ENCODE results near the gene PCCA. TPM values are rescaled to one million over a fixed set of nuclear protein-coding genes. Genes with fewer than 3 reads are reported as not detected.
"Not testable (repeated sequence)": the region's sequence is repeated elsewhere in the genome, so short reads cannot be mapped to it uniquely, and the experiment has no call there.

PCCA gene
- total RNA-seq, 1 experiment from 2014 or later, result 39.9 TPM

- Mint-ChIP-seq H3K4me3 (ENCODE audit: unreplicated experiment) (no peak overlapping the region), H3K27ac (ENCODE audit: unreplicated experiment) (no peak overlapping the region), H3K4me1 (ENCODE audit: low read depth, unreplicated experiment) (no peaks in the 10 kb centered on the region), H3K27me3 (ENCODE audit: insufficient read depth, unreplicated experiment) (no peaks in the 10 kb centered on the region), H3K9me3 (ENCODE audit: unreplicated experiment) (peaks cover 20% of the 10 kb centered on the region), H3K36me3 (ENCODE audit: insufficient read depth, unreplicated experiment) (peaks cover 11% of the 10 kb centered on the region)
- Histone ChIP-seq H3K4me1 (no peaks in the 10 kb centered on the region), H3K4me3 (ENCODE audit: low read depth, low read length) (no peak overlapping the region), H3K27me3 (replicated peaks; ENCODE audit: control insufficient read depth, insufficient read depth, low read length) (no peaks in the 10 kb centered on the region), H3K36me3 (ENCODE audit: control insufficient read depth, insufficient read depth, low read length) (no peaks in the 10 kb centered on the region), H3K9me3 (peaks cover 3% of the 10 kb centered on the region; the same call in 1 of the 2 replicates)
- no peak for TF ChIP-seq CTCF (IDR thresholded peaks at IDR 0.05; ENCODE audit: insufficient read depth in 1 of 2, low read depth in 1 of 2, low read length in 1 of 2, severe bottlenecking in 1 of 2, unreplicated experiment in 1 of 2)
- no peak for DNase-seq
- ChIA-PET CTCF (no interaction called here), POLR2A (no interaction called here)
- intact Hi-C loops (cut with micrococcal nuclease; ENCODE audit: unreplicated experiment), result no loop called here
- BruUV-seq (replicated peaks), result no TSS peak
These were observed 292.8 kb downstream of the PCCA start for GRCh38 chr13:100381595-100382224.

- Histone ChIP-seq H3K4me3 (ENCODE audit: low read depth, low read length) (no peak overlapping the region), H3K4me1 (no peaks in the 10 kb centered on the region), H3K27me3 (replicated peaks; ENCODE audit: control insufficient read depth, insufficient read depth, low read length) (no peaks in the 10 kb centered on the region), H3K36me3 (ENCODE audit: control insufficient read depth, insufficient read depth, low read length) (no peaks in the 10 kb centered on the region), H3K9me3 (peaks cover 3% of the 10 kb centered on the region; the same call in 1 of the 2 replicates)
- intact Hi-C loops (cut with micrococcal nuclease; ENCODE audit: unreplicated experiment), result no loop called here
- Mint-ChIP-seq H3K36me3 (ENCODE audit: insufficient read depth, unreplicated experiment) (peaks cover 11% of the 10 kb centered on the region), H3K4me3 (ENCODE audit: unreplicated experiment) (no peak overlapping the region), H3K4me1 (ENCODE audit: low read depth, unreplicated experiment) (no peaks in the 10 kb centered on the region), H3K27ac (ENCODE audit: unreplicated experiment) (no peak overlapping the region), H3K27me3 (ENCODE audit: insufficient read depth, unreplicated experiment) (no peaks in the 10 kb centered on the region), H3K9me3 (ENCODE audit: unreplicated experiment) (peaks cover 16% of the 10 kb centered on the region)
- no peak for DNase-seq
- BruUV-seq (replicated peaks), result no TSS peak
- ChIA-PET CTCF (no interaction called here), POLR2A (no interaction called here)
- no peak for TF ChIP-seq CTCF (IDR thresholded peaks at IDR 0.05; ENCODE audit: insufficient read depth in 1 of 2, low read depth in 1 of 2, low read length in 1 of 2, severe bottlenecking in 1 of 2, unreplicated experiment in 1 of 2)
These were observed 293.9 kb downstream of the PCCA start for GRCh38 chr13:100382785-100383184.

- Histone ChIP-seq H3K4me3 (ENCODE audit: low read depth, low read length) (no peak overlapping the region), H3K36me3 (ENCODE audit: control insufficient read depth, insufficient read depth, low read length) (no peaks in the 10 kb centered on the region; the same call in 1 of the 2 replicates), H3K4me1 (peaks cover 8% of the 10 kb centered on the region), H3K9me3 (no peaks in the 10 kb centered on the region), H3K27me3 (replicated peaks; ENCODE audit: control insufficient read depth, insufficient read depth, low read length) (no peaks in the 10 kb centered on the region)
- no peak overlapping the region for H3K27ac Mint-ChIP-seq (ENCODE audit: unreplicated experiment)
- DNase-seq, result no peak
- no TSS peak for BruUV-seq (replicated peaks)
- ChIA-PET CTCF (no interaction called here), POLR2A (no interaction called here)
- H3K4me3 Mint-ChIP-seq (ENCODE audit: unreplicated experiment), result no peak overlapping the region
- H3K36me3 Mint-ChIP-seq (ENCODE audit: insufficient read depth, unreplicated experiment), result peaks cover 5% of the 10 kb centered on the region
- intact Hi-C loops (cut with micrococcal nuclease; ENCODE audit: unreplicated experiment), result no loop called here
- no peaks in the 10 kb centered on the region for H3K27me3 Mint-ChIP-seq (ENCODE audit: insufficient read depth, unreplicated experiment)
- H3K9me3 Mint-ChIP-seq (ENCODE audit: unreplicated experiment), result no peaks in the 10 kb centered on the region
- TF ChIP-seq CTCF (IDR thresholded peaks at IDR 0.05; ENCODE audit: insufficient read depth in 1 of 2, low read depth in 1 of 2, low read length in 1 of 2, severe bottlenecking in 1 of 2, unreplicated experiment in 1 of 2), result no peak
- no peaks in the 10 kb centered on the region for H3K4me1 Mint-ChIP-seq (ENCODE audit: low read depth, unreplicated experiment)
These were observed 298.5 kb downstream of the PCCA start for GRCh38 chr13:100387416-100387815.

- H3K27ac Mint-ChIP-seq (ENCODE audit: unreplicated experiment); H3K4me1 Mint-ChIP-seq (ENCODE audit: low read depth, unreplicated experiment); H3K36me3 ChIP-seq (ENCODE audit: control insufficient read depth, insufficient read depth, low read length); H3K27me3 Mint-ChIP-seq (ENCODE audit: insufficient read depth, unreplicated experiment); H3K4me3 ChIP-seq (ENCODE audit: low read depth, low read length); H3K9me3 ChIP-seq; BruUV-seq (replicated peaks); H3K4me3 Mint-ChIP-seq (ENCODE audit: unreplicated experiment); intact Hi-C loops (cut with micrococcal nuclease; ENCODE audit: unreplicated experiment); H3K27me3 ChIP-seq (replicated peaks; ENCODE audit: control insufficient read depth, insufficient read depth, low read length); CTCF ChIA-PET; POLR2A ChIA-PET; DNase-seq; H3K9me3 Mint-ChIP-seq (ENCODE audit: unreplicated experiment): not testable (repeated sequence)
- peaks cover 12% of the 10 kb centered on the region for H3K36me3 Mint-ChIP-seq (ENCODE audit: insufficient read depth, unreplicated experiment)
- H3K4me1 ChIP-seq, result peaks cover 15% of the 10 kb centered on the region
These were observed 299.3 kb downstream of the PCCA start for GRCh38 chr13:100388150-100388549.
